GM19023 (cell line): ENCODE measurements around the gene DGKG.

Experiments
- ATAC-seq: cut with Tn5 transposase; IDR thresholded peaks from one replicate; pipeline ENCODE4 v1.9.1; 2021; ENCODE audit warnings: mild to moderate bottlenecking, moderate library complexity; ENCODE audit not compliant: unreplicated experiment

Gene DGKG

GRCh38 chr3:186151077-186151971, 210.7 kb downstream of the DGKG start:
- ATAC-seq = no peak

- ATAC-seq = no peak
Measured at GRCh38 chr3:186150041-186150830, 211.8 kb downstream of the DGKG start.

GRCh38 chr3:186149319-186149960, 212.6 kb downstream of the DGKG start:
- ATAC-seq = no peak

- no peak for ATAC-seq
Measured at GRCh38 chr3:186144257-186144656, 217.8 kb downstream of the DGKG start.

GRCh38 chr3:186143250-186143649, 218.8 kb downstream of the DGKG start:
- no peak for ATAC-seq

- ATAC-seq = no peak
Measured at GRCh38 chr3:186142393-186142932, 219.6 kb downstream of the DGKG start.

- ATAC-seq = no peak
Measured at GRCh38 chr3:186141790-186142189, 220.2 kb downstream of the DGKG start.

- no peak for ATAC-seq
Measured at GRCh38 chr3:186138272-186138981, 223.6 kb downstream of the DGKG start.

- no peak for ATAC-seq
Measured at GRCh38 chr3:186137051-186137685, 224.9 kb downstream of the DGKG start.

GRCh38 chr3:186133980-186134379, 228.1 kb downstream of the DGKG start:
- ATAC-seq = no peak

- no peak for ATAC-seq
Measured at GRCh38 chr3:186132487-186132886, 229.5 kb downstream of the DGKG start.

- no peak for ATAC-seq
Measured at GRCh38 chr3:186129206-186129605, 232.8 kb downstream of the DGKG start.

GRCh38 chr3:186128158-186128557, 233.9 kb downstream of the DGKG start:
- ATAC-seq = no peak

GRCh38 chr3:186127463-186127862, 234.6 kb downstream of the DGKG start:
- no peak for ATAC-seq

GRCh38 chr3:186125118-186125517, 236.9 kb downstream of the DGKG start:
- no peak for ATAC-seq

GRCh38 chr3:186124592-186124991, 237.4 kb downstream of the DGKG start:
- no peak for ATAC-seq

GRCh38 chr3:186123012-186123411, 239.0 kb downstream of the DGKG start:
- no peak for ATAC-seq

- no peak for ATAC-seq
Measured at GRCh38 chr3:186121968-186122367, 240.1 kb downstream of the DGKG start.

GRCh38 chr3:186121278-186121677, 240.8 kb downstream of the DGKG start:
- ATAC-seq = no peak

GRCh38 chr3:186119499-186119898, 242.5 kb downstream of the DGKG start:
- ATAC-seq = no peak
